HL-60 (cell line): Measurements from ENCODE around the gene GRK6.

Experiments used
- DNase-seq, 2 experiments: peaks; one replicate each; pipeline ENCODE4 v3.0.0-alpha.2; 2010 to 2020; ENCODE audit warnings: low read depth in 1 of 2, low spot score in 1 of 2
- H3K27ac ChIP-seq: fragments of 250-450 bp; sonication (Bioruptor Pico); replicated peaks from 2 replicates; pipeline ENCODE4 v1.5.1; 2020; ENCODE audit warnings: mild to moderate bottlenecking, moderate library complexity
- H3K27me3 ChIP-seq: fragments of 250-450 bp; sonication (Bioruptor Pico); 2 replicates; pipeline ENCODE4 v1.5.1; 2021; ENCODE audit warnings: mild to moderate bottlenecking, moderate library complexity; ENCODE audit not compliant: insufficient read depth, poor library complexity, severe bottlenecking
- H3K4me3 ChIP-seq: replicated peaks from 2 replicates; pipeline ENCODE4 v1.5.1; 2011; ENCODE audit warnings: mild to moderate bottlenecking, control low read depth, low read length; ENCODE audit not compliant: insufficient read depth
- GABPA ChIP-seq: IDR thresholded peaks from 2 replicates; pipeline ENCODE4 v1.6.1; 2012; ENCODE audit warnings: low read depth
- POLR2AphosphoS5 ChIP-seq: IDR thresholded peaks from 2 replicates; pipeline ENCODE4 v1.6.1; 2012; ENCODE audit warnings: low read depth
- SPI1 ChIP-seq: IDR thresholded peaks from 2 replicates; pipeline ENCODE4 v1.6.1; 2012; ENCODE audit warnings: low read depth, mild to moderate bottlenecking, borderline replicate concordance
- TF ChIP-seq, protein P1 (sequence below): IDR thresholded peaks from one replicate; pipeline ENCODE4 v1.5.1; 2011; ENCODE audit warnings: low read length, control low read depth, inconsistent platforms; ENCODE audit not compliant: insufficient read depth
- TF ChIP-seq, protein P2 (sequence below): IDR thresholded peaks from 2 replicates; pipeline ENCODE4 v1.6.1; 2012; ENCODE audit warnings: low read depth; ENCODE audit not compliant: insufficient replicate concordance

The GRK6 gene

DNA sequence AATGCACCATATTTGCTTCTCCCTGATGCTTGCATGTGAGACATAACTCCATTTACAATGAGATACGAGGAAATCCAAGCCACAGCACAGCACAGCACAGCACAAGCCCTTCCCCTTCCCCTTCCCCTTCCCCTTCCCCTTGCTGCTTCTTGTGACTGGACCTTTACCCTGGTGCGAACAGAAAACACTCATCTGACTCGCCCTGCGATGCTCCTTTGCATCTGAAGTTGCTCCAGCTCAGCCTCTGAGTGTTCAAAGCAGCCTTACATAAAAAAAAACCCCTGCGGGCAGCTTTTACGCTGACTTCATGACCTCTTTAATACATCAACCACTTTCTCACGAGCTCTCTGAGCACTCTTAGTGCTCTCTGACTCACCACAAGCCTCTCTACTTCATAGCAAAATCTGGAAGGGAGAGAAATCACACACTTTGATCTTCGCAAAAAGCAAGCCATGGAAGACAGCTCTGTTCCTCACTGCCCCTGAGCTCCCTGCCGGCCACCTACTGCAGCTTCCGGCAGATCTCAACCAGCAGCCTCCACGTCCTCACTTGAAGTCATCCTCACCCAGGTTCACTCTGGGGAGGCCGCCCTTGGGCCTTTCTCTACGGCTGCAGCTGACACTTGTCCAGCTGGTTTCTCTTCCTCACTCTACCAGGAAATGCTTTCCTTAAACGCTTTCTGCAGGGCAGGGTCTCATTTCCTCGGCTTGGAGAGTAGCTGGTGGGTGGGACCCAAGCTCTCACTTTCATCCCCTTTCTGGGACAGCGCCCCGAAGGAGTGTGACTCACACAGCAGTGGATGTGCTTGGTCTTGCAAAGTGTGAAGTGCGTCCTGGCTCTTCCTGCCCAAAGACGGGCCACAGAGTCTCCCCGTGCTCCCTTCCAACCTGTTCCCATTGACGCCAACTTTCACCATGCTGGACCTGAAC, 37.0 kb upstream of the GRK6 start:
- peak in 1 of 2 experiments; percentile 52 for DNase-seq
- H3K27ac ChIP-seq = no peak overlapping the region
- no peak overlapping the region for H3K4me3 ChIP-seq
- no peak for TF ChIP-seq POLR2AphosphoS5
- TF ChIP-seq, protein P1, sequence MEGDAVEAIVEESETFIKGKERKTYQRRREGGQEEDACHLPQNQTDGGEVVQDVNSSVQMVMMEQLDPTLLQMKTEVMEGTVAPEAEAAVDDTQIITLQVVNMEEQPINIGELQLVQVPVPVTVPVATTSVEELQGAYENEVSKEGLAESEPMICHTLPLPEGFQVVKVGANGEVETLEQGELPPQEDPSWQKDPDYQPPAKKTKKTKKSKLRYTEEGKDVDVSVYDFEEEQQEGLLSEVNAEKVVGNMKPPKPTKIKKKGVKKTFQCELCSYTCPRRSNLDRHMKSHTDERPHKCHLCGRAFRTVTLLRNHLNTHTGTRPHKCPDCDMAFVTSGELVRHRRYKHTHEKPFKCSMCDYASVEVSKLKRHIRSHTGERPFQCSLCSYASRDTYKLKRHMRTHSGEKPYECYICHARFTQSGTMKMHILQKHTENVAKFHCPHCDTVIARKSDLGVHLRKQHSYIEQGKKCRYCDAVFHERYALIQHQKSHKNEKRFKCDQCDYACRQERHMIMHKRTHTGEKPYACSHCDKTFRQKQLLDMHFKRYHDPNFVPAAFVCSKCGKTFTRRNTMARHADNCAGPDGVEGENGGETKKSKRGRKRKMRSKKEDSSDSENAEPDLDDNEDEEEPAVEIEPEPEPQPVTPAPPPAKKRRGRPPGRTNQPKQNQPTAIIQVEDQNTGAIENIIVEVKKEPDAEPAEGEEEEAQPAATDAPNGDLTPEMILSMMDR = no peak
- TF ChIP-seq, protein P2, sequence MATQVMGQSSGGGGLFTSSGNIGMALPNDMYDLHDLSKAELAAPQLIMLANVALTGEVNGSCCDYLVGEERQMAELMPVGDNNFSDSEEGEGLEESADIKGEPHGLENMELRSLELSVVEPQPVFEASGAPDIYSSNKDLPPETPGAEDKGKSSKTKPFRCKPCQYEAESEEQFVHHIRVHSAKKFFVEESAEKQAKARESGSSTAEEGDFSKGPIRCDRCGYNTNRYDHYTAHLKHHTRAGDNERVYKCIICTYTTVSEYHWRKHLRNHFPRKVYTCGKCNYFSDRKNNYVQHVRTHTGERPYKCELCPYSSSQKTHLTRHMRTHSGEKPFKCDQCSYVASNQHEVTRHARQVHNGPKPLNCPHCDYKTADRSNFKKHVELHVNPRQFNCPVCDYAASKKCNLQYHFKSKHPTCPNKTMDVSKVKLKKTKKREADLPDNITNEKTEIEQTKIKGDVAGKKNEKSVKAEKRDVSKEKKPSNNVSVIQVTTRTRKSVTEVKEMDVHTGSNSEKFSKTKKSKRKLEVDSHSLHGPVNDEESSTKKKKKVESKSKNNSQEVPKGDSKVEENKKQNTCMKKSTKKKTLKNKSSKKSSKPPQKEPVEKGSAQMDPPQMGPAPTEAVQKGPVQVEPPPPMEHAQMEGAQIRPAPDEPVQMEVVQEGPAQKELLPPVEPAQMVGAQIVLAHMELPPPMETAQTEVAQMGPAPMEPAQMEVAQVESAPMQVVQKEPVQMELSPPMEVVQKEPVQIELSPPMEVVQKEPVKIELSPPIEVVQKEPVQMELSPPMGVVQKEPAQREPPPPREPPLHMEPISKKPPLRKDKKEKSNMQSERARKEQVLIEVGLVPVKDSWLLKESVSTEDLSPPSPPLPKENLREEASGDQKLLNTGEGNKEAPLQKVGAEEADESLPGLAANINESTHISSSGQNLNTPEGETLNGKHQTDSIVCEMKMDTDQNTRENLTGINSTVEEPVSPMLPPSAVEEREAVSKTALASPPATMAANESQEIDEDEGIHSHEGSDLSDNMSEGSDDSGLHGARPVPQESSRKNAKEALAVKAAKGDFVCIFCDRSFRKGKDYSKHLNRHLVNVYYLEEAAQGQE = no peak
- TF ChIP-seq GABPA = no peak
- TF ChIP-seq SPI1 = no peak
- H3K27me3 ChIP-seq = no peaks in the 10 kb centered on the region

DNA sequence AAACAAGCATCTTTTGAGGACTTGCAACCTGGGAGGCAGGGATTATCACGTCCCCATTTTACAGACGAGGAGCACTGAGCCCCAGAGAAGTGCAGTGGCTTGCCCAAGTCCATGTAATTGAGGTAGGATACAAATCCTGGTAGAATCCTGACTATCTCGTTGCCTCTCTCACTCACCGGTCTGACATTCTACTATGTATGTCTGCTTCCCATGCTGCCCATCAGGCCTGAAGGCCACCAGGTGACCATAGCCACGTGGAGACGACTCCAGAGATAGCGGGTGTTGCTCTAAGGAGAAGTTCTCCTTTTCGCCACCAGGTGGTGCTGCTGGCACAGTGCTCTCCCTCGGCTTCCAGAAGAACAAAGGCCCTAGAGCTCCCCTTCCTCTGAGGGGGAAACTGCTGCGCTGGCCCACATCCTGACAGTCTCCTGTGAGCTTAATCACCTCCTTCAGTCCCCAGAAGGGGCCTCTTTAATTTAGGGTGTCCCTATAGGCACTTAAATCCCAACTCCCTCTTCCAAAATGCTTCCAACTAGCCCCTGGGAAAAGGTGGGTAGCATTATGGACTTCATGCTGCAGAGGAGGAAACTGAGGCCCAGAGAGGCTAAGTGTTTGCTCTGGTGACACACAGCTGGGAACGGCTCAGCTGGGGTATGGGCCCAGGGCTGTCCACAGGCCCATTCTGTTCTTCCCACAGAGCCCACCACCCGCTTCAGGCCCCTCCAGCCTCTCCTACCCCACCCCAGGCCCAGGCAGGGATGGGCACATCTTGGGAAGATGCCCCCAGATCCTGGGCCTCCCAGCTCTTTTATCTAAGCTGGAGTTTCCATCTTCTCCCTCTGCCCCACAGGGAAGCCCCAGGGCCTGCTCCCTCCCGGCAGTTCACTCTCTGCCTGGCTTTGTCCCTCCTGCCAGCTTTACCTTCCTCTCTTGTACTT, 35.8 kb upstream of the GRK6 start:
- Histone ChIP-seq H3K27me3 (no peaks in the 10 kb centered on the region), H3K27ac (no peak overlapping the region), H3K4me3 (no peak overlapping the region)
- no peak for TF ChIP-seq POLR2AphosphoS5
- peak; percentile 2; the same call in 1 of the 2 replicates for TF ChIP-seq SPI1
- TF ChIP-seq, protein P1 = peak; percentile 92
- TF ChIP-seq, protein P2 = no peak
- no peak for TF ChIP-seq GABPA
- DNase-seq = peak; percentile 72 to 86

DNA sequence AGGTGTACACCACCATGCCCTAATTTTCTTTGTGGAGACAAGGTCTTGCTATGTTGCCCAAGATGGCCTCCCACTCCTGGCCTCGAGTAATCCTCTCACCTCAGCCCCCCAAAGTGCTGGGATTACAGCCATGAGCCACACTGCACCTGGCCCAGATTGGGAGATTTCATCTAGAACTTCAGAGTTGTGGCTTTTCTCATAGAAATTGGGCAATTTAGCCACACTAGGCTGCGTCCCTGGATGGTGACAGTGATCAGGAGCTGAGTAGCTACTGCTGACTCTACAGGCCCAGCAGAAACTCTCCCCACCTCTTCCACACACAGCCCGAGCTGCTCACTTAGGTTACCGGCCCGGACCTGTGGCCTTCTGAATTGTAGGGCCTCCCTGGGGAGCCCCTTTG, 33.7 kb upstream of the GRK6 start:
- no peak for TF ChIP-seq GABPA
- TF ChIP-seq, protein P1 = no peak
- TF ChIP-seq, protein P2 = no peak
- TF ChIP-seq SPI1 = no peak
- TF ChIP-seq POLR2AphosphoS5 = no peak
- Histone ChIP-seq H3K4me3 (no peak overlapping the region), H3K27me3 (no peaks in the 10 kb centered on the region), H3K27ac (no peak overlapping the region)
- peak in 1 of 2 experiments; percentile 53 for DNase-seq
